GM19455 (cell line): ENCODE results near the gene ESPNL.
"Not testable (repeated sequence)": the region's sequence is repeated elsewhere in the genome, so short reads cannot be mapped to it uniquely, and the experiment has no call there.

Source experiments
- ATAC-seq: cut with Tn5 transposase; IDR thresholded peaks from one replicate; pipeline ENCODE4 v1.9.1; 2021; ENCODE audit not compliant: unreplicated experiment

ESPNL gene

GRCh38 chr2:238168196-238169047, 68.3 kb downstream of the ESPNL start:
- ATAC-seq: no peak

DNA sequence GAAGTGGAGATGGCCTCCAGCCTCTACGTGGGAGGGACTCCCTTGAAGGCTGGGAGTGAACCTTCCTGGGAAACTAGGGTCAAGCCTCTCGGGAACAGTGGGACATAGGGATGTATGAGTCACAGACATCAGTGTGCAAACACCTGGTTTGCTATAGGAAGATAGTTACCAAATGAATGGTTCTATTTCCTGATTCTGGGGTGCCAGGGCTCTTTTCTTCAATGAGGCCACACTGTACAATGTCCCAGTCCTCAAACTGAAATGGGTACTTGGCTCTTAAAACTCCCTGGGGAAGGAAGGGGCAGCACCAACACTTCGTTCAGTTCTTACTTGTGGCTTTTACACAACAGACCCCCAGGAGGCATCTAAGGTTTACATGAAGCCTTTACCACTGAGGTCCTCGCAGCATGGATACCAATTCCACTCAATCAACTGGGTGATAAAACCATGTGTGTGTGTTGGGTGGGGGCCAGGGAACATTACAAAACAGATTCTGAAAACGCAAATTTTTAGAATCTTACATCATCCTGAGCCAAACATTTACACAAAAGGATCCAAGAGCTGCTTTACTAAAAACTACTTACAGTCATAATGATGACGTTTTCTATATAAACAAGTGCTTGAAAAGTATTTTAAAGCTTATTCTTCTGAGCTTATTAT, 69.0 kb downstream of the ESPNL start:
- no peak for ATAC-seq

GRCh38 chr2:238169708-238170251, 69.6 kb downstream of the ESPNL start:
- no peak for ATAC-seq

DNA sequence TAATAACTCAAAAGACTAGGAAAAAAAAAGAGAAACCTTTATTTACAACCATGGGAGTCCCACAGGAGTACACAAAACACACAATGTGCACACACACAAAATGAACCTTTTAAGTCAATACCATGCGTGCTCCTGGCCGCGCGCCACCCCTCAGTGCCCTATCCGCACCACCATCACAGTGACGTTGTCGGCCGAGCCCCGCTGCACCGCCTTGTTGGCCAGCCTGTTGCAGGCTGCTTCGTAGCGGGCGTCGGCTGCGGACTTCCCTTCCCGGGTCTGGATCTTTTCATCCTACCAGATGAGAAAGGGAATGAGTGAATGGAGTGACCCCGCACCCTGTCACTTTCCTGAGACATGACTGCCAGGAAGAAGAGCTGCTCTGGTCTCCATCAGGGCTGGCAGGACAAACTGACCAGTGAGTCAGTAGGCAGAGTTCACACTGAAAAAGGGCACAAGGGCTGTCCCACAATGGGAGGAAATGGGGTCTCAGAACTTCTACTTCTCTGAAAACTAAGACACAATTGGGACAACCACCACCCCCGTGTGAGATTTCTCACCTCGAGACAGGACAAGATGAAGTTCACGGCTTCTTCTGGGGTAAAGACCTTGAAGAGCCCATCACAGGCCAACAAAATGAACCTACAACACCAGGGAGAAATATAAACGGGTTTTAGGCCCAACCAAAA, 70.4 kb downstream of the ESPNL start:
- no peak for ATAC-seq

DNA sequence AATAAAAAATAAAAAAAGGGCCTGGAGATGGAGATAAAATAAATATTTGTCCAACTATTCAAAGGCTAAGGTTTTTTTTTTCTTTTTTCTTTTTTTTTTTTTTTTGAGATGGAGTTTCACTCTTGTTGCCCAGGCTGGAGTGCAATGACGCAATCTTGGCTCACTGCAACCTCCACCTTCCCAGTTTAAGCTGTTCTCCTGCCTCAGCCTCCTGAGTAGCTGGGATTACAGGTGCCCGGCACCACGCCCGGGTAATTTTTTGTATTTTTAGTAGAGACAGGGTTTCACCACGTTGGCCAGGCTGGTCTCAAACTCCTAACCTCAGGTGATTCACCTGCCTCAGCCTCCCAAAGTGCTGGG, 70.9 kb downstream of the ESPNL start:
- ATAC-seq: not testable (repeated sequence)

DNA sequence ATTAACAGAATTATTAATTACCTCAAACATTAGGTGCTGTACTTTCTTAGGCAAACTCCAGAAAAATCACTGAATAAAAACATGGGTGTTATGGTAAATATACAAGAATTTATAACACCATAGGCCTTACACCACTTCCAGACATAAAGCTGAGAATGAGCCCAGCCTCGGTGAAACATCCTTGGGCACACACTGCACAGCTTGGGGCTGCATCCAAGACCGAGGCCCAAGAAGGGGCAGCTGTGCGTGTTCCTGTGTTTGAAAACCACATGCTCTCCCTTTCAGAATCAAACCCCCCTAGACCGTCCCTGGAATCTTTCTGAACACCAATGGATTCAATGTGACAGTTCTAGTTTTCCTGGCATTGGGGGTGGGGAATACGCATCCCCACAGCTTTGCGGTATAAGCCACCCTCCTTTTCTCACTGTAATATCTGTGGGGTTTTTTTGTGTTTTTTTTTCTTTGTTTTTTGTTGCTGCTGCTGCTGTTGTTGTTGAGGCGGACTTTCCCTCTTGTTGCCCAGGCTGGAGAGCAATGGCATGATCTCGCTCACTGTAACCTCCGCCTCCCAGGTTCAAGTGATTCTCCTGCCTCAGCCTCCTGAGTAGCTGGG, 71.5 kb downstream of the ESPNL start:
- ATAC-seq: no peak

DNA sequence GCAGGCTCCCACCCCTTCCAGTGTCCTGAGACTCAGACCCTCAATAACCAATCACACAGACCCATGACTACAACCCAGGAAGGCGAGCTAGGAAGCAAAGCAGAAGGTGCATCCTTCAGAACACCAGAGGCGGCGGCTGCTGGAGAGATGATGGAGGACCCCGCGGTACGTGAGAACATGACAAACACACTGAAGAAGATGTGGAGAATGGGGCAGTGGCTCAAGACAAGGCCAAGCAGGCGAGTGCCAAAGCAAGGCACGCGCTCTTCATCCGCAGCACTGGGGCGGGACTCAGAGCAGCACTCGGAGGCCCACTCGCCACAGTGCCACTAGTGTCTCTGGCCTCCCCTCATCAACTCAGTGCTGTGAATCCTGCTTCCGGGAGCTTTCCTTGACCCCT, 72.3 kb downstream of the ESPNL start:
- no peak for ATAC-seq

GRCh38 chr2:238173692-238174091, 73.6 kb downstream of the ESPNL start:
- ATAC-seq: no peak

- no peak for ATAC-seq
Observed at GRCh38 chr2:238174291-238174690, 74.2 kb downstream of the ESPNL start.

- ATAC-seq: no peak
Observed at GRCh38 chr2:238174701-238175100, 74.6 kb downstream of the ESPNL start.

DNA sequence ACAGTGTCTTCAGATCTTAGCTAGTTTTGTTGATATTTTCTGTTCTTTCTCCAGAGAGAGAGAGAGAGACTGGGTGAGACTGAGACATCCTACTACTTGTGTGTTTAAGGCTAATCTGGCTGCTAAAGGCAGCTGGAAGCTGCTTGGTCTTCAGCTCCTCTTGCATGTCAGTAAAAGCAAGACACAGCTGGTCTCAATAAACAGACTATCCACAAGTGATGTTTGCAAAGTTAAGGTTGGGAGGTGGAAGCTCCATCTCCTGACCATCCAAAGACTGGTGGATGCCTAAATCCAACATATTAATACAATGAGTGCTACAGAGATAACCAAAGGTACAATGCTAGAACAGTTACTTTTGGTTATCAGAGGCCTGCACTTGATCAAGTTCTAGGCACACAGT, 76.5 kb downstream of the ESPNL start:
- no peak for ATAC-seq

DNA sequence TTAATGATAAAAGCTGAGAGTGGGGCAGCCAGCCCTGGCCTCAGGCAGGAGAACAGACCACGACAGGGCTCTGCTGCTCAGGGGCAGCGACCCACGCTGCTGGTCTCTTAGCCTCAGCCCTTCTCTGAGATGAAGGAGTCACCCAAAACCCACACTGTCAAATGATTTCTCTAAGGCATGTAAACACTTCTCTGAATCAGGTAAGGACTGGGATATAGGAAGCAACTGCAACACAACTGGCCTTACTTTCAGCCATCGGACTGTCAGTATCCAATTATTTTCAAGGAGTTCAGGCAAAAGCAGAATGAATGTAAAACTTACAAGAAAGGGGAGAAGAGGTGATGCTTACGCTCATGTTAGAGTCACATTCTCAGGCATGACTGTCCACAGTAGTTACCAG, 80.4 kb downstream of the ESPNL start:
- ATAC-seq: no peak

- ATAC-seq: no peak
Observed at GRCh38 chr2:238182362-238182761, 82.2 kb downstream of the ESPNL start.
